Thymus (tissue), 11 donors: ENCODE data around the gene HK1. TPM values are rescaled to one million over a fixed set of nuclear protein-coding genes. Genes with fewer than 3 reads are reported as not detected.

Experiments
- DNase-seq, 9 donors: peaks; one replicate each; pipeline ENCODE4 v3.0.0-alpha.2; 2013; ENCODE audit warnings: low spot score in 9 of 9, low read depth in 6 of 9, missing footprints in 1 of 9
- H3K27ac ChIP-seq, 2 donors: one replicate each; pipeline ENCODE4 v1.5.1; 2013; ENCODE audit warnings: control low read depth in 1 of 2, low read depth in 1 of 2, low read length in 1 of 2, mild to moderate bottlenecking in 1 of 2, moderate library complexity in 1 of 2
- H3K27me3 ChIP-seq, 2 donors: one replicate each; pipeline ENCODE4 v1.5.1; 2013; ENCODE audit warnings: low read length in 1 of 2; ENCODE audit not compliant: control insufficient read depth in 2 of 2, insufficient read depth in 1 of 2
- H3K36me3 ChIP-seq, 2 donors: one replicate each; pipeline ENCODE4 v1.5.1; 2013; ENCODE audit warnings: low read length in 1 of 2, mild to moderate bottlenecking in 1 of 2, moderate library complexity in 1 of 2; ENCODE audit not compliant: control insufficient read depth in 2 of 2, insufficient read depth in 2 of 2
- H3K4me1 ChIP-seq, 2 donors: one replicate each; pipeline ENCODE4 v1.5.1; 2013; ENCODE audit warnings: low read length in 2 of 2; ENCODE audit not compliant: control insufficient read depth in 2 of 2, insufficient read depth in 2 of 2
- H3K4me3 ChIP-seq, 2 donors: one replicate each; pipeline ENCODE4 v1.5.1; 2013; ENCODE audit warnings: low read length in 2 of 2, control low read depth in 1 of 2, mild to moderate bottlenecking in 1 of 2
- H3K9me3 ChIP-seq, 2 donors: one replicate each; pipeline ENCODE4 v1.5.1; 2013; ENCODE audit warnings: low read length in 1 of 2, mild to moderate bottlenecking in 1 of 2; ENCODE audit not compliant: control insufficient read depth in 2 of 2, insufficient read depth in 1 of 2
- WGBS: extraction: QIAGEN DNeasy Blood & Tissue Kit; methylation state at CpG from one replicate; pipeline ENCODE4 v1.1.7; 2013; 5-methylcytosine and 5-hydroxymethylcytosine counted together
- polyA plus RNA-seq: library from polyadenylated mRNA; stranded (reverse); fragments of 200-250 nt; gene quantifications from one replicate; pipeline ENCODE4 v1.2.3, GENCODE V29; 2013
- total RNA-seq: library from RNA; stranded (reverse); fragments of 120-200 nt; gene quantifications from one replicate; pipeline ENCODE4 v1.2.4, GENCODE V29; 2013
- donor health status: healthy.

Gene HK1
- total and polyA plus RNA-seq, 2 donors = 33.7 to 52.6 TPM

- H3K9me3 ChIP-seq = peaks cover 1 to 9% of the 10 kb centered on the region in 2 donors
- DNase-seq = peak in 4 of 9 donors; percentile 63 to 82 (median 71)
- 68% methylated on average over 14 of the region's 14 CpGs for WGBS
- H3K27ac ChIP-seq = no peak overlapping the region
- peaks cover 3% of the 10 kb centered on the region in 2 donors for H3K36me3 ChIP-seq
- H3K4me3 ChIP-seq = no peak overlapping the region
- peaks cover 2 to 18% of the 10 kb centered on the region in 2 donors for H3K4me1 ChIP-seq
- H3K27me3 ChIP-seq = no peaks in the 10 kb centered on the region
Measured at GRCh38 chr10:69407621-69408301, 129.5 kb downstream of the HK1 start.

DNA sequence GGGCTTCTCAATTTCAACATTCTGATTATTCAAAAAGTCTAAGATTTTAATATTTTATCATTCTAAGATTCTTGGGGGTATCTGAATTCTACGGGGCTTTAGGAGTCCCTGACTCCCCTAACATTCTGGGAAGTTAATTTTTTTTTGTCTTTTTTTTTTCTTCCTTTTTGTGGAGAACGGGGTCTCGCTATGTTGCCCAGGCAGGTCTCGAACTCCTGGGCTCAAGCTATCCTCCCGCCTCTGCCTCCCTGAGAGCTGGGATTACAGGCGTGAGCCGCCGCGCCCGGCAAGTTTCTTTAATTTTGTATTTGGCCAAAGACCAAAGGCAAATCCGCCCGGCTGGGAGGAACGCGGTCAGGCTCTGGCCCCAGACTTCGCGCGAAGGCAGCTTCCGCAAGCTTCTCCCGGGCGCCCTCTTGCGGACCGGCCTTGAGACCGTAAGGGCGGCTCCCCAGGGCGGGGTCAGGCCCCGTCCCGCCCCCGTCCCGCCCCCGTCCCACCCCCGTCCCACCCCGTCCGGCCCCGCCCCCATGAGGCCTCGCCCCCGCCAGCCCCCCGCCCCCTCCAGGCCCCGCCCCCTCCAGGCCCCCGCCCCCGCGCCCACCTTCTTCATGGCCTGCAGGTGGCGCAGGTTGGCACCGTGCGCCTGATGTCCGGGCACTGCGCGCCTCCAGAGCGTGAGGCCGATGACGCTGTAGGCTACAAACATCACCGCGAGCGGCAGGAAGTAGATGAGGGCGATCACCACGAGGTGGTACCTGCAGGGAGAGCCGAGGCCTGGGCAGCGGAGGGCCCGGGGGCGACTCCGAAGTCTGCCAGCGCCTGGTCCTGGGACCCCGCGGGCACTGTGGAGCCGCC lies 130.3 kb downstream of the HK1 start:
- Histone ChIP-seq H3K27ac (peak overlapping the region; percentile 44 to 63), H3K36me3 (peaks cover 0 to 3% of the 10 kb centered on the region in 2 donors), H3K4me3 (peak overlapping the region; percentile 27 to 36), H3K4me1 (peaks cover 2 to 18% of the 10 kb centered on the region in 2 donors), H3K27me3 (no peaks in the 10 kb centered on the region), H3K9me3 (peaks cover 1 to 9% of the 10 kb centered on the region in 2 donors)
- 4% methylated on average over 60 of the region's 64 CpGs for WGBS
- DNase-seq = peak; percentile 71 to 94 (median 84)

DNA sequence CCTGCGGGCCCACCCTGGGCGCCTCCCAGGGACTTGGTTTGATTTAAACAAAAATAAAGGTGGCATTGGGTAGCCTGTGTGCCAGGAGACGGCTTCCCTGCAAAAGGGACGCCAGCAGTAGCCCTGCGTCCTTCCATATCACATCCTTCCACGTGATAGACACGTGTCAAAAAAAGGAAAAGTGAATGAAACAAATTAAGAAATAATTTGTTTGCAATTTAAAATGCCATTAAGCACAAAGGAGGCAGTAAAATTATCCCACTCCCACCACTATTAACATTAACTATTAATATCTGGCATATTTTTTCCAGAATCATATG lies 130.8 kb downstream of the HK1 start:
- Histone ChIP-seq H3K27me3 (no peaks in the 10 kb centered on the region), H3K36me3 (peaks cover 0 to 3% of the 10 kb centered on the region in 2 donors), H3K4me3 (peak overlapping the region; percentile 27 to 36), H3K4me1 (peaks cover 2 to 18% of the 10 kb centered on the region in 2 donors), H3K9me3 (peaks cover 1 to 9% of the 10 kb centered on the region in 2 donors), H3K27ac (peak overlapping the region; percentile 44 to 63)
- 31% methylated on average over 7 of the region's 7 CpGs for whole genome bisulfite sequencing
- no peak for DNase-seq

- no peaks in the 10 kb centered on the region for H3K27me3 ChIP-seq
- no peak overlapping the region for H3K4me3 ChIP-seq
- H3K27ac ChIP-seq = no peak overlapping the region
- H3K36me3 ChIP-seq = no peaks in the 10 kb centered on the region
- 63% methylated on average over 6 of the region's 6 CpGs for WGBS
- H3K9me3 ChIP-seq = peaks cover 1 to 9% of the 10 kb centered on the region in 2 donors
- H3K4me1 ChIP-seq = peaks cover 2 to 18% of the 10 kb centered on the region in 2 donors
- no peak for DNase-seq
Measured at GRCh38 chr10:69409968-69410367, 131.7 kb downstream of the HK1 start.

DNA sequence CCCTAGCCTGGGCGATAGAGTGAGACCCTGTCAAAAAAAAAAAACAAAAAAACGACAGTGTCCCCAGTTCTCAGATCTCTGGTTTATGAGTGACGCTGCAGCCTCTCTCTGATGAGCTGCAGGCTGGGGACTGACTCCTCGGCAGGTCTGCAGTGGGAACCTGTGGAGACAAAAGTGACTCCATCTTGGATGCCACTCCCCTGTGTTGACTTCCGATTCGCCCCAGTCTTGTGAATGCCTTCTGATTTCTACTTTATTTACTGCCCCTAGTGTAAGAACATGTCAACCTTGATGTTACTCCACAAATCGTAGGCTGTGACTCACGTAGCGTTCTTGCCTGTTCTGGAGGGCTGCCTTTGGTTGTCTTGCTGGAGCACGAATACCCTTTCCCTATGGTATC lies 132.2 kb downstream of the HK1 start:
- WGBS = 87% methylated on average over 10 of the region's 10 CpGs
- H3K36me3 ChIP-seq = no peaks in the 10 kb centered on the region
- peaks cover 1 to 9% of the 10 kb centered on the region in 2 donors for H3K9me3 ChIP-seq
- peaks cover 2 to 18% of the 10 kb centered on the region in 2 donors for H3K4me1 ChIP-seq
- DNase-seq = no peak
- no peak overlapping the region for H3K27ac ChIP-seq
- H3K4me3 ChIP-seq = no peak overlapping the region
- no peaks in the 10 kb centered on the region for H3K27me3 ChIP-seq

DNA sequence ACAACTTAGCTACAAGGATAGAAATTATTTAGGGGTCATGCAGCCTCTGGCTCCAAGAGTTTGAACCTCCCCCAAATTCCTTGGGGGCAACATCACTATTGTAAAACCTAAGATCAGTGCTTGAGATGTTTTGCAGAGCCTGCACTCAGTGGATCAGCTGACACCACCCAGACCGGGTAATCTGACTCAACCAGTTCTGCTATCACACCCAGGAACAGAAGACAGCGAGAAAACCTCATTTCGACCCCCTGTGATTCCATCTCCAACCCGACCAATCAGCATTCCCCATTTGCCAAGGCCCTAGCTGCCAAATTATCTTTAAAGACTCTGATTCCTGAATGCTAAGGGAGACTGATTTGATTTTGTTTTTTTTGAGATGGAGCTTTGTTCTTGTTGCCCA lies 133.2 kb downstream of the HK1 start:
- H3K4me1 ChIP-seq = peaks cover 2 to 16% of the 10 kb centered on the region in 2 donors
- DNase-seq = no peak

GRCh38 chr10:69412232-69412790 lies 134.0 kb downstream of the HK1 start:
- 86% methylated on average over 3 of the region's 3 CpGs for WGBS
- H3K27ac ChIP-seq = no peak overlapping the region
- no peaks in the 10 kb centered on the region for H3K27me3 ChIP-seq
- peaks cover 1 to 9% of the 10 kb centered on the region in 2 donors for H3K9me3 ChIP-seq
- H3K36me3 ChIP-seq = no peaks in the 10 kb centered on the region
- peaks cover 2 to 16% of the 10 kb centered on the region in 2 donors for H3K4me1 ChIP-seq
- no peak overlapping the region for H3K4me3 ChIP-seq
- no peak for DNase-seq

More for the DNA sequence above, 133.2 kb downstream of the HK1 start:
- H3K36me3 ChIP-seq = no peaks in the 10 kb centered on the region
- WGBS = 93% methylated on average over 4 of the region's 4 CpGs
- no peak overlapping the region for H3K27ac ChIP-seq
- H3K27me3 ChIP-seq = no peaks in the 10 kb centered on the region
- H3K4me3 ChIP-seq = no peak overlapping the region
- peaks cover 1 to 9% of the 10 kb centered on the region in 2 donors for H3K9me3 ChIP-seq

GRCh38 chr10:69413221-69413865 lies 135.0 kb downstream of the HK1 start:
- Histone ChIP-seq H3K9me3 (peaks cover 0 to 2% of the 10 kb centered on the region in 2 donors), H3K4me1 (peaks cover 2 to 7% of the 10 kb centered on the region in 2 donors), H3K4me3 (no peak overlapping the region), H3K27ac (no peak overlapping the region), H3K36me3 (no peaks in the 10 kb centered on the region), H3K27me3 (no peaks in the 10 kb centered on the region)
- DNase-seq = peak in 1 of 9 donors; percentile 56
- WGBS = 9% methylated on average over 13 of the region's 13 CpGs
